ENCODE data around the gene SPDYC. TPM values are rescaled to one million over a fixed set of nuclear protein-coding genes. Genes with fewer than 3 reads are reported as not detected.

The SPDYC gene
- total and polyA plus RNA-seq, 2 of the 13 experiments (the other 11 are each of a cell fraction or from before 2014, with no cell fraction given) = 0.15 to 0.33 TPM

DNA sequence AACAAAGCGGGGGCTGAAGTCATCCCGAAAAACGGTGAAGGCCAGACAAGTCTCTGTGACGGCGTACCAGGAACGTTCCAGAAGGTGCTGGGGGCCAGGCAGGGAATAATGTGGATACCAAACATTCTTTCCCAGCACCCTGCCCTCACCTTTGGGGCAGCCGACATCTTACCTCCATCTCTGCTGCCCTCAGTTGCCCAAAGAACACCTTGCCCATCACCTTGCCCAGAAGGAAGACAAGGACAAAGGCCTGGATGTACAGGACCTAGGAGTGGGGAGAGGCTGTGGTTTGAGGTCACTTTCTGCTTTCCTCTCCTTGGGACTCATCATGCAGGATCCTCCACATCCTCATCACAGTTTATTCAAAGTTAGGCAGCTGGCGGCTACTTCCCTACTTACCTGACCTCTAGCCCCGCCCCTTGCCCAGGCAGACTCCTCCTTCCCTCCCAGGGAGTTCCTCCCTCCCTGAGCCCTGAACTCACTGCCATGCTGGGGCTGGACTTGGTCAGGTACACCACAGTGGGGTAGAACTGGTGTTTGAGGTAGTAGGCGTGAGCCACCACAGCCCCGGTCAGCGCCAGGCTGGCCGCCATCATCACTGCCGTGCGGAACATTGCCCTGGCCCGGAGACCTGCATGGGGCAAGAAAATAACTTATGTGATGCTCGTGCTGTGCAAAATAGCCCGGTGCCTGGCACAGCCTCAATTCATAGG, 36.9 kb upstream of the SPDYC start (continued):
- TF ChIP-seq, protein P1, sequence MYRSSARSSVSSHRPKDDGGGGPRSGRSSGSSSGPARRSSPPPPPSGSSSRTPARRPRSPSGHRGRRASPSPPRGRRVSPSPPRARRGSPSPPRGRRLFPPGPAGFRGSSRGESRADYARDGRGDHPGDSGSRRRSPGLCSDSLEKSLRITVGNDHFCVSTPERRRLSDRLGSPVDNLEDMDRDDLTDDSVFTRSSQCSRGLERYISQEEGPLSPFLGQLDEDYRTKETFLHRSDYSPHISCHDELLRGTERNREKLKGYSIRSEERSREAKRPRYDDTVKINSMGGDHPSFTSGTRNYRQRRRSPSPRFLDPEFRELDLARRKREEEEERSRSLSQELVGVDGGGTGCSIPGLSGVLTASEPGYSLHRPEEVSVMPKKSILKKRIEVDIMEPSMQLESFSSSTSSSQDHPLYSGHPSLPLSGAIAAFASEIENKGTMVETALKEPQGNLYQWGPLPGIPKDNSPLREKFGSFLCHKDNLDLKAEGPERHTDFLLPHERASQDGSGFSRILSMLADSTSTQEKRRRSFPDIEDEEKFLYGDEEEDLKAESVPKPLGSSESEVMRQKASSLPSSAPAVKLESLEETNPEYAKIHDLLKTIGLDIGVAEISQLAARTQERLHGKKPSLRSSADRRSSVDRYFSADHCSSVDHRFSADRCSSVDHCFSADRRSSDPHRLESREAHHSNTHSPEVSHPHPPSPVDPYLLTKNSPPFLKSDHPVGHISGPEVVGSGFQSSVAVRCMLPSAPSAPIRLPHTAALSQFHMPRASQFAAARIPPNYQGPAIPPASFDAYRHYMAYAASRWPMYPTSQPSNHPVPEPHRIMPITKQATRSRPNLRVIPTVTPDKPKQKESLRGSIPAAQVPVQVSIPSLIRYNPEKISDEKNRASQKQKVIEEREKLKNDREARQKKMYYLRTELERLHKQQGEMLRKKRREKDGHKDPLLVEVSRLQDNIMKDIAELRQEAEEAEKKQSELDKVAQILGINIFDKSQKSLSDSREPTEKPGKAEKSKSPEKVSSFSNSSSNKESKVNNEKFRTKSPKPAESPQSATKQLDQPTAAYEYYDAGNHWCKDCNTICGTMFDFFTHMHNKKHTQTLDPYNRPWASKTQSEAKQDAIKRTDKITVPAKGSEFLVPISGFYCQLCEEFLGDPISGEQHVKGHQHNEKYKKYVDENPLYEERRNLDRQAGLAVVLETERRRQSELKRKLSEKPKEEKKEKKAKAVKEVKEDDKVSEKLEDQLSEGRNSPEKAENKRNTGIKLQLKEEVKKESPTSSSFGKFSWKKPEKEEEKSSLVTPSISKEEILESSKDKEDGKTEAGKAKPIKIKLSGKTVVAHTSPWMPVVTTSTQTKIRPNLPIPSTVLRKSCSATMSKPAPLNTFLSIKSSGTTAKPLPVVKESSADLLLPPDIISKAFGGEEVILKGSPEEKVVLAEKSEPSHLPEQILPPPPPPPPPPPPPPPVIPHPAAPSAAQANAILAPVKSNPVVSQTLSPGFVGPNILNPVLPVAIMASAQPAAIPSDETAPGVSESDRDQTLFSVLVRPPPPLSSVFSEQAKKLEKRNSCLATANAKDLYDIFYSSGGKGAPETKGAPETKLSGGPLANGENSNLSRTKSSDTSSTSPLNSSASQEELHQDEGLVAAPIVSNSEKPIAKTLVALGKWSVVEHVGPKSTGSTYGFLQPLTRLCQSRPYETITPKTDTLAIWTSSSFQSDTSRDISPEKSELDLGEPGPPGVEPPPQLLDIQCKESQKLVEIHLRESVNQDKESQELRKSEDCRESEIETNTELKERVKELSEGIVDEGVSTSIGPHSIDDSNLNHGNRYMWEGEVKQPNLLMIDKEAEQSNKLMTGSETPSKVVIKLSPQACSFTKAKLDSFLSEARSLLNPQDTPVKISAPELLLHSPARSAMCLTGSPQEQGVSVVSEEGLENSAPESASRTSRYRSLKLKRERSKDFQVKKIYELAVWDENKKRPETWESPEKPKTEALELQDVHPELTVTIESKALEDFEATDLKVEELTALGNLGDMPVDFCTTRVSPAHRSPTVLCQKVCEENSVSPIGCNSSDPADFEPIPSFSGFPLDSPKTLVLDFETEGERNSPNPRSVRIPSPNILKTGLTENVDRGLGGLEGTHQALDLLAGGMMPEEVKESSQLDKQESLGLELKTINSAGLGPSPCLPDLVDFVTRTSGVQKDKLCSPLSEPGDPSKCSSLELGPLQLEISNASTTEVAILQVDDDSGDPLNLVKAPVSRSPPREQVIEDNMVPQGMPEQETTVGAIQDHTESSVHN (CRISPR knock-in tag; IDR thresholded peaks at IDR 0.05) = no peak
- TF ChIP-seq ELF4 (CRISPR knock-in tag; IDR thresholded peaks at IDR 0.05; ENCODE audit: borderline replicate concordance) = no peak
- 0 out of 2 replicates have a peak, but pooled peaks have one; percentile 25 for TF ChIP-seq NRL (CRISPR knock-in tag; IDR thresholded peaks at IDR 0.05; ENCODE audit: borderline replicate concordance)
- no peak for TF ChIP-seq ZNF234 (CRISPR knock-in tag; conservative IDR thresholded peaks at IDR 0.05)
- peak in 1 of 2 experiments; percentile 74; a peak in 3 of 4 replicates for TF ChIP-seq POLR2A (IDR thresholded peaks at IDR 0.05; ENCODE audit: insufficient read depth in 1 of 2, low read depth in 2 of 2, low read length in 2 of 2)
- no peak for TF ChIP-seq ZNF546 (CRISPR knock-in tag; conservative IDR thresholded peaks at IDR 0.05)
- no peak for TF ChIP-seq CREM (IDR thresholded peaks at IDR 0.05)
- no peak for TF ChIP-seq CREM (CRISPR knock-in tag; IDR thresholded peaks at IDR 0.05)
- TF ChIP-seq SMAD9 (CRISPR knock-in tag; IDR thresholded peaks at IDR 0.05) = no peak
- peak; percentile 69 for TF ChIP-seq POLR2AphosphoS5 (IDR thresholded peaks at IDR 0.05; ENCODE audit: low read depth, low read length)
- TF ChIP-seq, protein P2, sequence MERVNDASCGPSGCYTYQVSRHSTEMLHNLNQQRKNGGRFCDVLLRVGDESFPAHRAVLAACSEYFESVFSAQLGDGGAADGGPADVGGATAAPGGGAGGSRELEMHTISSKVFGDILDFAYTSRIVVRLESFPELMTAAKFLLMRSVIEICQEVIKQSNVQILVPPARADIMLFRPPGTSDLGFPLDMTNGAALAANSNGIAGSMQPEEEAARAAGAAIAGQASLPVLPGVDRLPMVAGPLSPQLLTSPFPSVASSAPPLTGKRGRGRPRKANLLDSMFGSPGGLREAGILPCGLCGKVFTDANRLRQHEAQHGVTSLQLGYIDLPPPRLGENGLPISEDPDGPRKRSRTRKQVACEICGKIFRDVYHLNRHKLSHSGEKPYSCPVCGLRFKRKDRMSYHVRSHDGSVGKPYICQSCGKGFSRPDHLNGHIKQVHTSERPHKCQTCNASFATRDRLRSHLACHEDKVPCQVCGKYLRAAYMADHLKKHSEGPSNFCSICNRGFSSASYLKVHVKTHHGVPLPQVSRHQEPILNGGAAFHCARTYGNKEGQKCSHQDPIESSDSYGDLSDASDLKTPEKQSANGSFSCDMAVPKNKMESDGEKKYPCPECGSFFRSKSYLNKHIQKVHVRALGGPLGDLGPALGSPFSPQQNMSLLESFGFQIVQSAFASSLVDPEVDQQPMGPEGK (CRISPR knock-in tag; IDR thresholded peaks at IDR 0.05) = 0 out of 2 replicates have a peak, but pooled peaks have one; percentile 15
- 0 out of 2 replicates have a peak, but pooled peaks have one; percentile 29 for TF ChIP-seq CHCHD3 (CRISPR knock-in tag; IDR thresholded peaks at IDR 0.05)
- 0 out of 2 replicates have a peak, but pooled peaks have one; percentile 17 for TF ChIP-seq MYPOP (CRISPR knock-in tag; IDR thresholded peaks at IDR 0.05)
- TF ChIP-seq SAP130 (CRISPR knock-in tag; IDR thresholded peaks at IDR 0.05; ENCODE audit: low read depth) = peak; percentile 62
- peak; percentile 53 for TF ChIP-seq POLR2G (IDR thresholded peaks at IDR 0.05; ENCODE audit: low read depth, low read length)
- TF ChIP-seq ZNF263 (CRISPR knock-in tag; IDR thresholded peaks at IDR 0.05) = peak; percentile 67
- TF ChIP-seq, protein P3, sequence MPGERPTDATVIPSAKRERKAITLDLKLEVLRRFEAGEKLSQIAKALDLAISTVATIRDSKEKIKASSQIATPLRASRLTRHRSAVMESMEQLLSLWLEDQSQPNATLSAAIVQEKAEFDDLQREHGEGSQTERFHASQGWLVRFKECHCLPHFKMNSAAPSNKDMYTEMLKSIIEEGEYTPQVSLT (CRISPR knock-in tag; IDR thresholded peaks at IDR 0.05; ENCODE audit: borderline replicate concordance, low read depth) = no peak
- no peak for TF ChIP-seq SALL1 (CRISPR knock-in tag; IDR thresholded peaks at IDR 0.05)

All from HepG2 (cell line).